Activated T-helper 9 cell treated with anti-CD3 and anti-CD28 coated beads, Interleukin-2, amount 50 U/mL, for 16 hours (primary cell): ENCODE measurements around the gene DDX39A.
A peak's percentile ranks its signal among the peaks of the same experiment; 100 is the strongest.

Source experiments
- DNase-seq: peaks from one replicate; pipeline ENCODE4 v3.0.0-alpha.2; 2020; ENCODE audit warnings: low read depth

DDX39A gene

GRCh38 chr19:14363183-14364097 lies 55.7 kb downstream of the DDX39A start:
- DNase-seq = peak; percentile 39

DNA sequence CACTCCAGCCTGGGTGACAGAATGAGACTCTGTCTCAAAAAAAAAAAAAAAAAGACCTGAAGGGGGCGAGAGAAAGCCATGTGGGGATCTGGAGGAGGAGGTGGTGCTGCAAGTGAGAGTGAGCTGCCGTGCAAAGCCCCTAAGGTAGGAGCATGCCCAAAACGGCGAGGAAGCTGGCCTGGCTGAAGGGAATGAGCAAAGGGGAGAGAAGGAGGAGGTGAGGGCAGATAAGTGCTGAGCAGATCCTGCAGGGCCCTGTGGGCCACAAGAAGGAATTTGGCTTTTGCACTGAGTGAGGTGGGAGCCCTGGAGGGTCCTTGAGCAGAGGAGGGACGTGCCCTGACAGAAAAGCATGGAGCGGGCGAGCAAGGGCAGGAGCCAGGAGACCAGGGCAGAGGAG lies 57.3 kb downstream of the DDX39A start:
- no peak for DNase-seq
